Thoracic aorta (tissue), 2 donors: ENCODE data around the gene SYNDIG1. TPM values are rescaled to one million over a fixed set of nuclear protein-coding genes. Genes with fewer than 3 reads are reported as not detected.

Source experiments
- ATAC-seq: fragments of 150-250 bp; one replicate; pipeline ENCODE4 v1.8.0; 2017; ENCODE audit warnings: low read depth; ENCODE audit not compliant: insufficient number of reproducible peaks, low FRiP score
- DNase-seq: peaks from one replicate; pipeline ENCODE4 v3.0.0-alpha.2; 2020; ENCODE audit warnings: low spot score
- H3K27ac ChIP-seq, 2 donors: fragments of 200-600 bp; sonication (generic); 1 replicate in 1 of 2; 2 replicates in 1 of 2; pipeline ENCODE4 v1.5.1; 2016; ENCODE audit warnings: mild to moderate bottlenecking in 2 of 2, moderate library complexity in 2 of 2
- H3K27me3 ChIP-seq: fragments of 200-600 bp; sonication (generic); replicated peaks from 2 replicates; pipeline ENCODE4 v1.6.0; 2016; ENCODE audit warnings: mild to moderate bottlenecking; ENCODE audit not compliant: insufficient read depth
- H3K36me3 ChIP-seq: fragments of 200-600 bp; sonication (generic); one replicate; pipeline ENCODE4 v1.5.1; 2016
- H3K4me1 ChIP-seq, 2 donors: fragments of 200-600 bp; sonication (generic); 1 replicate in 1 of 2; 2 replicates in 1 of 2; pipeline versions ENCODE4 v1.5.1 to v1.6.0; 2016; ENCODE audit warnings: low read depth in 2 of 2, mild to moderate bottlenecking in 1 of 2; ENCODE audit not compliant: control insufficient read depth in 1 of 2
- H3K4me3 ChIP-seq: fragments of 200-600 bp; sonication (generic); 2 replicates; pipeline ENCODE4 v1.5.1; 2016; ENCODE audit warnings: mild to moderate bottlenecking
- H3K9me3 ChIP-seq: fragments of 200-600 bp; sonication (generic); 2 replicates; pipeline ENCODE4 v1.5.1; 2016
- CTCF ChIP-seq: fragments of 200-600 bp; sonication (generic); IDR thresholded peaks from one replicate; pipeline ENCODE4 v1.5.1; 2019; ENCODE audit warnings: antibody characterized with exemption
- total RNA-seq, 2 donors: library from RNA; depleted of rRNA; stranded (reverse); fragments of >200 nt; gene quantifications; one replicate each; pipeline versions ENCODE4 v1.1.0 to v1.2.3, GENCODE V29; 2016

Gene SYNDIG1
- total RNA-seq, 2 donors from 2014 or later = 1.8 to 5.4 TPM

DNA sequence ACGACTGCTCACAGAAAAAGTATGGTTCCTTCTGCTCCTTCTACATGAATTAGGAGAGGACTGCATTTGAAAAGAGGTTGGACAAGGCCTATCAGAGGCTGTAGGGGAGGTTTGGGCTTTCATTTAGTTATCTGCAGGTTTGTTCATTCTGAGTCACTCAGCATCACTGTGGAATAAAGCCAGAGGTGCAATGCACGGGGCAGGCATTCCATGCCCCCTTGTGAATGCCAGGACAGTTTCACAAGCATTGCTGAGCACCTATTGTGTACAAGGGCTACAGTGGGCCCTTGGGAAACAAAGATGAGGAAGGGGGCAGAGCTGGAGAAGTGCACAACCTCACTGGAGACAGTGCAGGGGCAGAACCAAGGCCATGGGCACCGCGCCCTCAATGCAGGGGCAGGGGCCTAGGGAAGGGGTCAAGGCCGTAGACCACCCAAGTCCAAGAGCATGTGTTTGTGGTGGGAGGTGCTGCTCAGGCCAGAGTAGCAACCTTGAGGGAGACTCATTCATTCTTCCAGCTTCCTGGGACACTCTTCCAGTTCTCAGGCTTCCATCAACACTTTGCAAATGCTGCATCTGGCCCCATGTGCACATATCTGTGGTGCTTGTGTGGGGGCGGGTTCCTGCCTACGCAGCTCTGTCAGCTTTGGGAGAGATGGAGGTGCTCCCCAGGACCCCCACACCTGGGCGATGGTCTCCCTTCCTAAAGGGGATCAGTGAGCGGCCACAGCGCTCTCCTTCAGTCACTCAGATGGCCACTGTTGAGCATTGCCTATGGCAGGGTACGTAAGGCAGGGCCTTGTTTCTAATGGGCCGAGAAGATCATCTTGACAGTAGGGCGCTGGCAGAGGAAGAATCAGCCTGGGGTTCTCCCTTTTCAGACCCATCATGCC is 204.5 kb downstream of the SYNDIG1 start:
- H3K27ac ChIP-seq = peak overlapping the region in 1 of 2 donors; percentile 37
- no peak for ATAC-seq
- no peaks in the 10 kb centered on the region for H3K27me3 ChIP-seq
- no peaks in the 10 kb centered on the region for H3K36me3 ChIP-seq
- TF ChIP-seq CTCF = no peak
- H3K4me3 ChIP-seq = no peak overlapping the region
- DNase-seq = no peak
- H3K4me1 ChIP-seq = peaks cover 12 to 18% of the 10 kb centered on the region in 2 donors
- H3K9me3 ChIP-seq = no peaks in the 10 kb centered on the region

DNA sequence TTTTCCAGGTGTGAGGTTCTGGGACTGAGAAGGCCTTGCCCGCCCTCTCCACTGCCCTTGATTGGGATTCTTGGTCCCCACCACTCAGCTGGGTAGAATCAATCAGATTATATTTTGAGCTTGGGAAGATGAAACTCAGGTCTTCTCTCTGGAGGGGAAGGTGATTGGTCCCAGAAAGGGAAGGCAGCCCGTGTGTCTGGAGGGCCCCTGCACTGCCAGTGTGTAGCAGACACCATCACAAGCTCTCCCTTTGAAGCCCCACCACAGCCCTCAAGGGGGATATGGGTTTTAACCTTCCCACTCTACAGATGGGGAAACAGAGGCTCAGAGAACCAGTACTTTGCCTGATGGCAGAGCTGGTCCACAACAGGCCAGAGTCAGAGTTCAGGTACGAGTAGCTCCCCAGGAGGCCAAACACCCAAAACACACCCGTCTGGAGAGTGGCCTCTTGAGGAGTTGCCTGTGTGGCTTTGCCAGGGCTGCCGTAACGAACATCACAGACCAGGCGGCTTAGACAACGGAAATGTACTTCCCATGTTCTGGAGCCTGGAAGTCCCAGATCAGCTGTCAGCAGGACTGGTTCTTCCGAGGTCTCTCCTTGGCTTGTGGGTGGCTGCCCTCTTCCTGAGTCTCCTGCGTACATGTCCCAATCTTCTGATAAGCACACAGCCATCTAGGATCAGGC is 205.6 kb downstream of the SYNDIG1 start:
- peaks cover 12 to 18% of the 10 kb centered on the region in 2 donors for H3K4me1 ChIP-seq
- DNase-seq (no peak), ATAC-seq (no peak)
- no peaks in the 10 kb centered on the region for H3K27me3 ChIP-seq
- no peaks in the 10 kb centered on the region for H3K36me3 ChIP-seq
- no peaks in the 10 kb centered on the region for H3K9me3 ChIP-seq
- no peak for TF ChIP-seq CTCF
- H3K4me3 ChIP-seq = no peak overlapping the region
- no peak overlapping the region for H3K27ac ChIP-seq

DNA sequence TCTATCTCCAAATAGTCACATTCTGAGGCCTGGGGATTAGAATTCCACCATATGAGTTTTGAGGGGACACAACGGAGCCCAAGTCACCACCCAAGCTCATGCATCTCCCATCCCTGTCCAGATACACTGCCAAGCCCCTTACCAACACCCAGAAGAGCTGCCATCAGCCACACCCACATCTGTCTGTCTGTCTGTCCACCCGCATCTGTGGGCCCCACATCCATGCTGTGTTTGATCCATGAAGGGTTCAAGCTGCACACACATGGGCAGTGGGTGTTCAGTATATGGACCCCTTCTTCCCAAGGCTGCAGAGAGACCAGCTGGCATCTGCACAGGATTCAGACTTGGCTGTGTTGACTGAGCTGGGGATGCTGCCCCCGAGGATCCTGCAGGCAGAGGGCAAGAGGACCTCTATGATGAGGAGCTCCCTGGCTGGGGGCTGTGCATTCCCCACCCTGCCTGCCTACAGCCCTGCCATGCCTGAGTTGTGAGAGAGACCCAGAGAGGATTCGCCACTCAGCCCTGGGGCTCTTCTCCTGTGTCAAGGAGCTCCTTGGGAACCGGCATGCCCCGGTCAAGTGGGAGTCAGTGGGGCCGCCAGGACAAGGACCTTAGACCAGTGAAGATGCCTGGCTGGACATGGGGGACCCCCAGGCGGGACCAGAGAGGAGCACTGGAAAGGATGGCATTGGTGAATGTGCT is 206.4 kb downstream of the SYNDIG1 start:
- Histone ChIP-seq H3K4me3 (no peak overlapping the region), H3K27ac (no peak overlapping the region), H3K36me3 (no peaks in the 10 kb centered on the region), H3K27me3 (no peaks in the 10 kb centered on the region), H3K4me1 (peaks cover 12 to 18% of the 10 kb centered on the region in 2 donors), H3K9me3 (no peaks in the 10 kb centered on the region)
- no peak for ATAC-seq
- TF ChIP-seq CTCF = no peak
- DNase-seq = no peak

DNA sequence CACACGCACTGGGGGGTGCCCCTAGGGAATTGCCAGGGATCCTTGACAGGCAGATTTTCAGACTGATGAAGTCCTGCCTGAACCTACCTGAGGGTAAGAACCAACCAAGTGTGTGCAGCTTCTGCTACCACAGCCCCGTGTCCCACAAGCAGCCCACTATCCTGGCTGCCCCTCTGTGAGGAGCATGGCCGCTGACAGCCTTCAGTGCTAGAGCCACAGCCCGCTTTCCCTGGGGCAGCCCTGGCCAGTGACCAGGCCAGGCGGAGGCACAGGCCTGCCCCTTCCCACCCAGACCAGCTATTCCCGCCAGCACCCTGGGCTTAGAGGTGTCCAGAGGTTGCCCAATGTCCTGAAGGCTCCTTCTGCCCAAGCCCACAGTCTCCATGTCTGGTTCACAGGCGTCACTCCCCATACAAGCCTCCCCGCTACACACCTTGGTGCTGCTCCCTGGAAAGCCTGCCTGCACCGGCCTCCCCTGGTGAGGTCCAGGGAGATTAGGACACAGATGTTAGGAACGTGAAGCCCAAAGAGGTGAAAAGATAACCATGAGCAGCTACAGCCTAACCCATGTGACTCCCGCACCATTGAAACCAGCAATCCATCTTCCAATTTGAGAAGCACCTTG is 207.0 kb downstream of the SYNDIG1 start:
- no peak overlapping the region for H3K27ac ChIP-seq
- no peak for TF ChIP-seq CTCF
- DNase-seq (no peak), ATAC-seq (no peak)
- H3K9me3 ChIP-seq = no peaks in the 10 kb centered on the region
- H3K27me3 ChIP-seq = no peaks in the 10 kb centered on the region
- H3K4me3 ChIP-seq = no peak overlapping the region
- H3K4me1 ChIP-seq = peaks cover 12 to 18% of the 10 kb centered on the region in 2 donors
- no peaks in the 10 kb centered on the region for H3K36me3 ChIP-seq
